Spleen (tissue), 11 donors: Measurements from ENCODE around the gene SLC25A45. TPM values are rescaled to one million over a fixed set of nuclear protein-coding genes. Genes with fewer than 3 reads are reported as not detected.

Experiments used
- DNase-seq: peaks from one replicate; pipeline ENCODE4 v3.0.0-alpha.2; 2020
- H3K27ac ChIP-seq, 8 donors: fragments of 200-600 bp; sonication (generic) in 7 of 8; 1 replicate in 4 of 8; 2 replicates in 4 of 8; pipeline versions ENCODE4 v1.5.0 to v1.8.0; 2016 to 2021; ENCODE audit warnings: inconsistent platforms in 4 of 8, mild to moderate bottlenecking in 4 of 8, moderate library complexity in 1 of 8
- H3K27me3 ChIP-seq, 7 donors: fragments of 200-600 bp; sonication (generic) in 6 of 7; replicated peaks in 1 of 7; 1 replicate in 4 of 7; 2 replicates in 3 of 7; pipeline versions ENCODE4 v1.5.0 to v1.8.0; 2016 to 2021; ENCODE audit warnings: inconsistent platforms in 3 of 7, mild to moderate bottlenecking in 1 of 7
- H3K36me3 ChIP-seq, 6 donors: fragments of 200-600 bp; sonication (generic) in 5 of 6; 1 replicate in 4 of 6; 2 replicates in 2 of 6; pipeline versions ENCODE4 v1.5.0 to v1.8.0; 2016 to 2021; ENCODE audit warnings: inconsistent platforms in 2 of 6
- H3K4me1 ChIP-seq, 6 donors: fragments of 200-600 bp; sonication (generic) in 5 of 6; 1 replicate in 3 of 6; 2 replicates in 3 of 6; pipeline versions ENCODE4 v1.5.0 to v1.8.0; 2016 to 2021; ENCODE audit warnings: inconsistent platforms in 3 of 6
- H3K4me3 ChIP-seq, 8 donors: fragments of 200-600 bp; sonication (generic) in 7 of 8; 1 replicate in 4 of 8; 2 replicates in 4 of 8; pipeline versions ENCODE4 v1.5.0 to v1.8.0; 2016 to 2021; ENCODE audit warnings: inconsistent platforms in 4 of 8, mild to moderate bottlenecking in 4 of 8, moderate library complexity in 2 of 8
- H3K9me3 ChIP-seq, 8 donors: fragments of 200-600 bp; sonication (generic) in 7 of 8; 1 replicate in 4 of 8; 2 replicates in 4 of 8; pipeline versions ENCODE4 v1.5.0 to v1.8.0; 2016 to 2021; ENCODE audit warnings: inconsistent platforms in 4 of 8
- POLR2A ChIP-seq, 3 donors: fragments of 450-650 bp; IDR thresholded peaks; one replicate each; pipeline ENCODE4 v1.5.1; 2017; ENCODE audit warnings: antibody characterized with exemption in 3 of 3, mild to moderate bottlenecking in 1 of 3
- POLR2AphosphoS5 ChIP-seq, 3 donors: sonication (generic); formaldehyde crosslinking; IDR thresholded peaks; one replicate each; pipeline ENCODE4 v1.5.1; 2017; ENCODE audit warnings: antibody characterized with exemption in 3 of 3
- WGBS, 5 donors: extraction: QIAGEN DNeasy Blood & Tissue Kit in 3 of 5; methylation state at CpG; one replicate each; pipeline versions ENCODE4 v1.1.5 to v1.1.7; 2013 to 2018; 5-methylcytosine and 5-hydroxymethylcytosine counted together
- intact Hi-C: fragments of 100-400 bp; cut with DNase I; formaldehyde crosslinking; loops from one replicate; pipeline ENCODE4 v1.15.0; 2023; ENCODE audit warnings: low total_unique reads
- polyA plus RNA-seq, 3 donors: library from polyadenylated mRNA; stranded (reverse); fragments of 200-250 nt; gene quantifications; one replicate each; pipeline ENCODE4 v1.2.1, GENCODE V29; 2013
- total RNA-seq, 7 donors: library from RNA; depleted of rRNA in 3 of 7; stranded (reverse); fragments of >200 nt in 3 of 7; fragmentation: NEBNext Ultra II Directional in 4 of 7; extraction: Animal tissue kit (Norgen Biotek cat#: 25700) in 4 of 7; gene quantifications; one replicate each; pipeline versions ENCODE4 v1.1.0 to v1.2.1, GENCODE V29; 2016 to 2021
- TF ChIP-seq, protein P1 (sequence below), 11 experiments: fragments of 200-600 bp in 7 of 11; fragments of 450-650 bp in 4 of 11; sonication (generic) in 4 of 11; IDR thresholded peaks in 8 of 11; conservative IDR thresholded peaks in 3 of 11; 1 replicate in 7 of 11; 2 replicates in 4 of 11; pipeline versions ENCODE4 v1.4.0 to v1.8.0; 2016 to 2021; ENCODE audit warnings: antibody characterized with exemption in 11 of 11, inconsistent platforms in 4 of 11, mild to moderate bottlenecking in 1 of 11
- donor health status: healthy with polysubstance abuse.
- donor health status: DM: no; HTN: no; CAD: no; lungs with moderate emphysema.
- donor health status: DM: no; HTN: no; CAD: no.
- donor health status: Bipolar disorder and iron deficiency.
- donor health status: healthy.
- donor health status: DM: no; HTN: no; CAD: no.
- donor health status: DM: yes; HTN: yes; CAD: no.

Gene SLC25A45
- total and polyA plus RNA-seq, 10 donors, result 11.6 to 33.4 (median 24.9) TPM

DNA sequence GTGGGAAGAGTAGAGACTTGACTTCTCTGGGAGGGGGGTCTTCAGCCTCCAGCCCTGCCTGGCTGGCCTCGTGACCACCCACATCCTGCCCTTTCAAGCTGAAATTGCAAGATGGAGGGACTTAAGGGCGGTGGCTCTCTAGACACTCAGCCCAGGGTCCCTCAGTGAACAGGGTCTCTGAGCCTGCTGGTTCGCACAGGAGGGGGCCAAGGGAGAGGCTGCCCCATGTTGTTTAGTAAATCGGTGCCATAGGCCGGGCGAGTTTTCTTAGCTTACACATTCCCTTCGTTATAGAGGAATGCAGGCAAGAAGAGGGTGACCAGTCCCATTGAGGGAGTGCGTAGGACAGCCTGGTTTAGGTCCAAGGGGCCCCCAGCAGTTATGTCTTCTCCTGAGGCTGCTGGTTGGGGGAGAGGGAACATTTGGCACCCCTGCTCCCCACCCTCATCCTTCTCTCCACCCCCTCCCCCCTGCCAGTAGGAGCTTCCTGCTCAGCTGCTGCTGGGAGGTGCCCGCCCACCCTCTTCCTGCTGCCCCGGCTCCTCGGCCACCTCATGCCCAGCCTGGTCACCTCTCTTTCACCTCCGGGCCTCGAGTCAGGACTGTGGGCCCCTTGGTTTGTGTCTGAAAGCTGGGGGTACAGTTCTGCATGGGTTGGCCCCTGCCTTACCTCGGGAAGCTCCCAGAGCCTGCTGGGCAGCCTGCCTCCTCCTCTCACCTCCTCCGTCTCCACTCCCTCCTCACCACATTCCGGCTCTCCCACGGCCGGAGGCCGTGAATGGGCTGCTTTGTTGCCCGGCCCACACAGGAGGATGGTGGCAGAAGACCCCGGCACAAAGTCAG lies 7.9 kb upstream of the SLC25A45 start:
- WGBS, 5 donors, result 50 to 63% (median 59%) methylated on average over 18 to 21 of the region's 21 CpGs
- TF ChIP-seq POLR2A (IDR thresholded peaks at IDR 0.05) (no peak), POLR2AphosphoS5 (IDR thresholded peaks at IDR 0.05) (no peak)
- TF ChIP-seq, protein P1, sequence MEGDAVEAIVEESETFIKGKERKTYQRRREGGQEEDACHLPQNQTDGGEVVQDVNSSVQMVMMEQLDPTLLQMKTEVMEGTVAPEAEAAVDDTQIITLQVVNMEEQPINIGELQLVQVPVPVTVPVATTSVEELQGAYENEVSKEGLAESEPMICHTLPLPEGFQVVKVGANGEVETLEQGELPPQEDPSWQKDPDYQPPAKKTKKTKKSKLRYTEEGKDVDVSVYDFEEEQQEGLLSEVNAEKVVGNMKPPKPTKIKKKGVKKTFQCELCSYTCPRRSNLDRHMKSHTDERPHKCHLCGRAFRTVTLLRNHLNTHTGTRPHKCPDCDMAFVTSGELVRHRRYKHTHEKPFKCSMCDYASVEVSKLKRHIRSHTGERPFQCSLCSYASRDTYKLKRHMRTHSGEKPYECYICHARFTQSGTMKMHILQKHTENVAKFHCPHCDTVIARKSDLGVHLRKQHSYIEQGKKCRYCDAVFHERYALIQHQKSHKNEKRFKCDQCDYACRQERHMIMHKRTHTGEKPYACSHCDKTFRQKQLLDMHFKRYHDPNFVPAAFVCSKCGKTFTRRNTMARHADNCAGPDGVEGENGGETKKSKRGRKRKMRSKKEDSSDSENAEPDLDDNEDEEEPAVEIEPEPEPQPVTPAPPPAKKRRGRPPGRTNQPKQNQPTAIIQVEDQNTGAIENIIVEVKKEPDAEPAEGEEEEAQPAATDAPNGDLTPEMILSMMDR (IDR thresholded peaks at IDR 0.05 in 8 of 11, conservative IDR thresholded peaks at IDR 0.05 in 3 of 11), result no peak
- H3K4me3 ChIP-seq, result peak overlapping the region in 4 of 8 donors; percentile 9 to 93 (median 83)
- intact Hi-C loops, result no loop called here
- H3K9me3 ChIP-seq, result no peaks in the 10 kb centered on the region
- peaks cover 60 to 83% (median 75%) of the 10 kb centered on the region in 6 donors for H3K4me1 ChIP-seq
- no peak for DNase-seq
- H3K27ac ChIP-seq, result peak overlapping the region; percentile 60 to 98 (median 82)
- peaks cover 0 to 77% (median 38%) of the 10 kb centered on the region in 6 donors for H3K36me3 ChIP-seq
- H3K27me3 ChIP-seq, result no peaks in the 10 kb centered on the region

DNA sequence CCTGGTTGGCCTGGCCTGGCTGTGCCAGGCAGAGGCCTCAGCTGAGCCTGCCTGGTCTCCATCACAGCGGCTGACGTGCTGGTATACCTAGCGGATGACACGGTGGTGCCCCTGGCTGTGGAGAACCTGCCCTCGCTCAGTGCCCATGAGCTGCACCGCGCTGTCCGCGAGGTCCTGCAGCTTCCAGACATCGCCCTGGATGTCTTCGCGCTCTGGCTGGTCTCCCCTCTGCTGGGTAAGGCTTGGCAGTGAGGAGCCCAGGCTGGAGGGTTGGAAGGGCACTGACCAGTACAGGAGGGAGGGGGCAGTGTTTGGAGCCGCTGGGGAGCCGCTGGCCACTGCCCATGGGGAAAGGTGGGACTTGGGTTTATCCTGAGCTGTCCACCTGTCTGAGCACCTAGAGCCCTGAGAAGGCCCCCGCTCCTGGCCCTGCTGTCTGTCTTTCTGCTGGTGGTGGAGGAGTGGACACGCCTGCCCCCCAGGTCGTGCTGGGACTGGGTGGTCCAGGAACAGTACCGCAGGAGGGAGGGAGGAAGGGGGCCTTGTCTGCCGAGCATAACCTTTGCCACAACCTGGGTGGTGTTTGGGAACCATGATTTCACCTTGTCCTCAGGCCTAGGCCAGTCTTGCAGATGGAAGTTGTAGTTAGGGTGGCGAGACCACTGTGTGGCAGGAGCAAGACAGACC lies 7.0 kb upstream of the SLC25A45 start:
- peak; percentile 68 for DNase-seq
- H3K27me3 ChIP-seq, result no peaks in the 10 kb centered on the region
- WGBS, 5 donors, result 73 to 92% (median 87%) methylated on average over 12 to 20 of the region's 20 CpGs
- peaks cover 69 to 92% (median 83%) of the 10 kb centered on the region in 6 donors for H3K4me1 ChIP-seq
- H3K9me3 ChIP-seq, result no peaks in the 10 kb centered on the region
- H3K27ac ChIP-seq, result peak overlapping the region; percentile 60 to 98 (median 82)
- intact Hi-C loops, result no loop called here
- TF ChIP-seq, protein P1 (IDR thresholded peaks at IDR 0.05 in 8 of 11, conservative IDR thresholded peaks at IDR 0.05 in 3 of 11), result no peak
- peak in 2 of 3 donors; percentile 47 to 59 for TF ChIP-seq POLR2AphosphoS5 (IDR thresholded peaks at IDR 0.05)
- peaks cover 0 to 68% (median 29%) of the 10 kb centered on the region in 6 donors for H3K36me3 ChIP-seq
- H3K4me3 ChIP-seq, result peak overlapping the region in 5 of 8 donors; percentile 3 to 93 (median 82)

DNA sequence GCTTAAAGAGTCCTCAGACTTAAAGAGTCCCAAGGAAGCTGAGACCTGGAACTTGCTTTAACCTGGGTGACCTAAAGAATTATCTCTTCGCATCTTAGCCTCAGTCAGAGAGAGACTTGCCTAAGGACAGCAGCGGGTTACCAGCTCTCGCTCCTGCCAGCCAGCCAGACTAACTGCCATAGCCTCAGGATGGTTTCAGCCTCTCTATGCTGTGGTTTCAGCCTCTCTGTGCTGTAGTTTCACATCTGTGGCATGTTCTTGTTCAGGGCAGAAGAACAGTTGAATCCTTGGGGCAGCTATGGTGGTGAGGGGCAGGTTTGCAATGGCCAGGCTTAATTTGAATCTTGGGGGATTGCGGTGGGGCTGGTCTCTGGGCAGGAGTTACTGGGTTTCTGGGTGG lies 6.3 kb upstream of the SLC25A45 start:
- no peak for TF ChIP-seq POLR2A (IDR thresholded peaks at IDR 0.05)
- no peak for DNase-seq
- no peaks in the 10 kb centered on the region for H3K9me3 ChIP-seq
- intact Hi-C loops, result no loop called here
- peak overlapping the region in 6 of 8 donors; percentile 9 to 98 (median 86) for H3K27ac ChIP-seq
- WGBS, 5 donors, result 85 to 93% (median 92%) methylated on average over 4 of the region's 4 CpGs
- peaks cover 76 to 99% (median 90%) of the 10 kb centered on the region in 6 donors for H3K4me1 ChIP-seq
- H3K4me3 ChIP-seq, result peak overlapping the region in 5 of 8 donors; percentile 77 to 93 (median 82)
- H3K27me3 ChIP-seq, result no peaks in the 10 kb centered on the region
- H3K36me3 ChIP-seq, result peaks cover 0 to 61% (median 22%) of the 10 kb centered on the region in 6 donors

DNA sequence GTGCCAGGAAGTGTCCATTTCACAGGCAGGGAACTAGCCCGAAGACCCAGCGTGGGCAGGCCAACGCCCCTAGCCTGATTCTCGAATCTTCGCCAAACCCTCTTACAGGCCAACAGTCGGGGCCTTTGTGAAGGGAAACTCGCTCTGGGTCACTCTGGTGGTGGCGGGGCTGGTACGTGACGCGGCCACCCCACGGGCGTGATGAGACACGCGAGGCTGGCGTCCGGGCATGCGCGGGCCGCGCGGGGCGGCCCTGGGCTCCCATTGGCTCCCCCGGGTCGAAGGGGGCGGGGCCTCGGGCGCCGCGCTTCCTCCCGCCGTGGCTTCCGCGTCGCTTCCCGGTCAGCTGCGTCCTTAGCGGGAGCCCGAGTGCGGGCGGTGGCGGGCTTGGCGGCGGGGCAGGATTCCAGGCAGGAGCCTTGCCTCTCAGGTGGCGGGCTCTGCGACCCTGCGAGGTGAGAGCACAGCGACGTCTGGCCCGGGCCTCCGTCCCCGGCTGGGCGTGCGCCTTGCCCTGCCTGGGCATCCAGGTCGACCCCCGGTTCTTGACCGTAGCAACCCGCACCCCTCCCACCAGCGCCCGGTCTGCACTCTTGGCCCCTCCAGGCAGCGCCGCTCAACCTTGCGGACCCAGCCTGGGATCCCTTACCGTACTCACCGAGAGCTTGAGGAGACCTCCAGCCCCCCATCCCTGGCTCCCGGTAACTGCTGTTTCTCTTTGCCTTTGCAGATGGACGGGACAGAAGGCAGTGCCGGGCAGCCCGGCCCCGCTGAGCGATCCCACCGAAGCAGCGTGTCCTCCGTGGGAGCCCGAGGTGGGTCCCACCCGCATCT lies 4.1 kb upstream of the SLC25A45 start, which contains the start of gene FRMD8:
Gene FRMD8, plus strand, starts transcription at position 331 of the 834 bp plus-strand sequence. Its CDS starts 400 bp downstream, at position 731.
- Histone ChIP-seq H3K27me3 (no peaks in the 10 kb centered on the region), H3K27ac (peak within 1 kb of the TSS; percentile 90 to 98 (median 98)), H3K36me3 (peaks cover 0 to 39% (median 7%) of the 10 kb centered on the region in 6 donors), H3K4me3 (peak within 1 kb of the TSS; percentile 77 to 93 (median 83)), H3K4me1 (peaks cover 79 to 99% (median 92%) of the 10 kb centered on the region in 6 donors), H3K9me3 (no peaks in the 10 kb centered on the region)
- peak; percentile 97 for DNase-seq
- 0 to 2% (median 1%) methylated on average over 17 to 76 of the region's 76 CpGs for WGBS, 5 donors
- intact Hi-C loops, result no loop called here
- TF ChIP-seq POLR2AphosphoS5 (IDR thresholded peaks at IDR 0.05) (peak; percentile 96 to 99 (median 98)), POLR2A (IDR thresholded peaks at IDR 0.05) (peak; percentile 29 to 82 (median 82))
- TF ChIP-seq, protein P1 (IDR thresholded peaks at IDR 0.05 in 8 of 11, conservative IDR thresholded peaks at IDR 0.05 in 3 of 11), result peak in 1 of 11 experiments; percentile 5
